GM21576 (cell line): ENCODE data around the gene IL13.
"Not testable (repeated sequence)": the region's sequence is repeated elsewhere in the genome, so short reads cannot be mapped to it uniquely, and the experiment has no call there.

Experiments
- ATAC-seq: cut with Tn5 transposase; IDR thresholded peaks from one replicate; pipeline ENCODE4 v1.9.1; 2021; ENCODE audit warnings: mild to moderate bottlenecking, moderate library complexity; ENCODE audit not compliant: unreplicated experiment

IL13 gene

DNA sequence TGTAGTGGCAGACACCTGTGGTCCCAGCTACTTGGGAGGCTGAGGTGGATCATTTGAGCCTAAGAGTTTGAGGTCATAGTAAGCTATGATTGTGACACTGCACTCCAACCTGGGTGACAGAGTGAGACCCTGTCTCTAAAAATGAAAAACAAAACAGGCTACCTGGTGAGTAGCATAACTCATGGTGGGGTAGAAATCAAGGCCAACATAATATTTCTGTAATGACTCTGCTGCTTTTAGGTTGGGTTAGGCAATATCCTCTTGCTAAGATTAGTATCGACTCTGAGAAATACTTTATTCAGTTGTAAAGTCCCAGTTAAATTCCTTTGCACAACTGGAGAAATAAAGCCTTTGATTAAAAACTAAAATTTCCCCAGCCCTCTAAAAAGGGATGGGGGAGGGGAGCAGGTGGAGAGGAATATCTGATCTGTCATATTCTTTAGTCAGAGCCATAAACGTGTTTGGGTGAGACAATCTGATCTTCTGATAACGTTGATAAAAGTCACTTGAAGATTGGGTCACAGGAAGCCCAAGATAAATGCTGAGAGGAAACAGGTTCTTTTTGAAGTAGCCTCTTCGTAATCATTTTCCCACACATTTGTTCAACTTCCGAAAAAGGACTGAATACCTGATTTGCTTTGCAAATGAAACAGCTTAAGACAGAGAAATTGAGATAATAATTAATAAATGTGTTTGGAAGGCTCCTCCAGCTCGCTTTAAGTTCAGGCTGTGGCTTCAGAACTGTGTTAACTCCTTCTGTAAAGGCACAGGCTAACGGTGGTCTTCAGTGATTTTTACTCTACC is 30.8 kb downstream of the IL13 start:
- no peak for ATAC-seq

- ATAC-seq, result no peak
Observed at GRCh38 chr5:132689513-132689912, 31.5 kb downstream of the IL13 start.

DNA sequence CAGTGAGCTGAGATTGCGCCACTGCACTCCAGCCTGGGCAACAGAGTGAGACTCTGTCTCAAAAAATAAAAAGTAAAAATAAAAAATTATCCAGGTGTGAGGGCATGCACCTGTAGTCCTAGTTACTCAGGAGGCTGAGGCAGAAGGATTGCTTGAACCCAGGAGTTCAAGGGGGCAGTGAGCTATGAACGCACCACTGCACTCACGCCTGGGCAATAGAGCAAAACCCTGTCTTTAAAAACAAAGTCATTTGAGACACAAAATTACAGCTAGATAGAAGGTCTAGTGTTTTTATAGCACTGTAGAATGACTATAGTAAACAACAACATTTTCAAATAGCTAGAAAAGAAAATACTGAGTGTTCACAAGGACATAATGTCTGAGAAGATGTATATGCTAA is 32.2 kb downstream of the IL13 start:
- ATAC-seq, result no peak

GRCh38 chr5:132691755-132692631 is 34.0 kb downstream of the IL13 start:
- ATAC-seq, result not testable (repeated sequence)

DNA sequence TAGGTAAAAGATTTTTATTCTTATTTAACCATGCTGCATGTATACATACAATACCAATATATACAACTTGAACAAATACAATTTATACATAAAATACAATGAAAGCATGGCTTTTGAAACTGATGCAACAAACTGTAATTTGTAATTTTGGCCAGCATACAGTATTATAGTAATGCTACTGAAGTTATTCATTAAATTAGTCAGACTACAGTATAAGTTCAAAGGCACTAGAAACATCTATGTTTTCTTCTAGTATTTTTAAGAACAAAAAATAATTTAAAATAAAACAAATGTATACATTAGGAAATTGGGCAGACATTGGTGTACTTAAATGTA is 34.6 kb downstream of the IL13 start:
- no peak for ATAC-seq

GRCh38 chr5:132695956-132696355 is 38.0 kb downstream of the IL13 start:
- no peak for ATAC-seq

DNA sequence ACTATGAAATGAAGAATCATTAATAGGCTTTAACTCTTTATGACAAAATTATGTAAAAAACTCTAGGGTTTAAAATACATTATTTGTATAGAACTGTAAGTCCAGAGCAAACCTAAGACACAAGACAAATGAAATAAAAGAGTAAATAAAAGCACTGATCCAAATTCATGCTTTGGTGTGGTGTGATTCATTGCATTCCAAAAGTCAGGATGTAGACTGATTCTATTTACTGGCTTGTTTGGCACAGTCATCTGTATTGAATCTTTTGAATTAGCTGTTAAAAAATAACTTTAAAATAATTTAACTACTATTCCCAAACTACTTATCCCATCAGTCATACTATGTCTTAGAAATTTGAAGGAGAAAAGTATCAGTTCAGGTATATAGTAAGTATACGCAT is 46.9 kb downstream of the IL13 start:
- ATAC-seq, result no peak

- no peak for ATAC-seq
Observed at GRCh38 chr5:132708645-132709044, 50.7 kb downstream of the IL13 start.
